ENCODE results near the gene FGFR3.

GRCh38 chr4:1822568-1823544 is 29.8 kb downstream of the FGFR3 start:
- no peak for TF ChIP-seq EP300 (IDR thresholded peaks at IDR 0.05; ENCODE audit: low read length)
- TF ChIP-seq JUN (IDR thresholded peaks at IDR 0.05; ENCODE audit: borderline replicate concordance, low read depth, low read length), result no peak
- no peak for TF ChIP-seq JUN (CRISPR knock-in tag; IDR thresholded peaks at IDR 0.05; ENCODE audit: borderline replicate concordance)
- no peak for TF ChIP-seq CBX3 (IDR thresholded peaks at IDR 0.05; ENCODE audit: borderline replicate concordance in 1 of 2, low read length in 2 of 2)
- no peak for TF ChIP-seq HCFC1 (IDR thresholded peaks at IDR 0.05; ENCODE audit: low read depth, low read length)
- no peak for TF ChIP-seq TBP (optimal IDR thresholded peaks at IDR 0.05; ENCODE audit: low read depth, low read length)
- TF ChIP-seq RCOR1 (IDR thresholded peaks at IDR 0.05; ENCODE audit: borderline replicate concordance in 1 of 2, low read depth in 2 of 2, low read length in 2 of 2), result no peak
- TF ChIP-seq SP1 (CRISPR knock-in tag; IDR thresholded peaks at IDR 0.05), result no peak
- TF ChIP-seq POLR2AphosphoS2 (IDR thresholded peaks at IDR 0.05; ENCODE audit: low read length), result no peak
- no peak for TF ChIP-seq MCM3 (IDR thresholded peaks at IDR 0.05)
- TF ChIP-seq ZBTB1 (CRISPR knock-in tag; IDR thresholded peaks at IDR 0.05; ENCODE audit: borderline replicate concordance, low read depth), result no peak
- TF ChIP-seq ZFP30 (CRISPR knock-in tag; IDR thresholded peaks at IDR 0.05; ENCODE audit: borderline replicate concordance), result no peak
- TF ChIP-seq BRCA1 (IDR thresholded peaks at IDR 0.05), result no peak
- TF ChIP-seq BRCA1 (CRISPR knock-in tag; IDR thresholded peaks at IDR 0.05), result no peak
- TF ChIP-seq ZEB2 (IDR thresholded peaks at IDR 0.05), result no peak
- no peak for TF ChIP-seq YY1 (IDR thresholded peaks at IDR 0.05; ENCODE audit: borderline replicate concordance in 1 of 3, control insufficient read depth in 1 of 3, extremely low read depth in 1 of 3, insufficient read depth in 3 of 3, insufficient read length in 1 of 3, insufficient replicate concordance in 2 of 3, low read depth in 1 of 3, low read length in 2 of 3)
